Breast epithelium (tissue), 4 donors: ENCODE data around the gene ZBTB24. TPM values are rescaled to one million over a fixed set of nuclear protein-coding genes. Genes with fewer than 3 reads are reported as not detected.

Experiments
- DNase-seq, 2 donors: peaks; one replicate each; pipeline ENCODE4 v3.0.0-alpha.2; 2019; ENCODE audit warnings: low spot score in 2 of 2
- H3K27ac ChIP-seq, 2 donors: fragments of 200-600 bp; sonication (generic) in 1 of 2; one replicate each; pipeline ENCODE4 v1.5.1; 2016 to 2019; ENCODE audit warnings: mild to moderate bottlenecking in 1 of 2
- H3K27me3 ChIP-seq, 2 donors: fragments of 200-600 bp; sonication (generic) in 1 of 2; one replicate each; pipeline versions ENCODE4 v1.5.1 to v1.6.0; 2017 to 2019; ENCODE audit warnings: control low read depth in 1 of 2, mild to moderate bottlenecking in 1 of 2
- H3K36me3 ChIP-seq: fragments of 200-600 bp; one replicate; pipeline ENCODE4 v1.5.1; 2019
- H3K4me1 ChIP-seq, 2 donors: fragments of 200-600 bp; sonication (generic); one replicate each; pipeline ENCODE4 v1.5.1; 2016 to 2019; ENCODE audit warnings: control low read depth in 1 of 2
- H3K4me3 ChIP-seq, 3 donors: fragments of 200-600 bp; sonication (generic); 1 replicate in 2 of 3; 2 replicates in 1 of 3; pipeline ENCODE4 v1.5.1; 2016 to 2019; ENCODE audit warnings: mild to moderate bottlenecking in 3 of 3, moderate library complexity in 2 of 3
- H3K9me3 ChIP-seq, 2 donors: fragments of 200-600 bp; sonication (generic) in 1 of 2; one replicate each; pipeline ENCODE4 v1.5.1; 2016 to 2019; ENCODE audit warnings: control low read depth in 1 of 2
- CTCF ChIP-seq, 3 donors: fragments of 450-650 bp; IDR thresholded peaks; one replicate each; pipeline ENCODE4 v1.5.1; 2016 to 2017; ENCODE audit warnings: antibody characterized with exemption in 3 of 3, mild to moderate bottlenecking in 3 of 3, moderate library complexity in 3 of 3
- POLR2A ChIP-seq: fragments of 450-650 bp; IDR thresholded peaks from one replicate; pipeline ENCODE4 v1.6.1; 2016; ENCODE audit warnings: antibody characterized with exemption, mild to moderate bottlenecking, moderate library complexity
- POLR2AphosphoS5 ChIP-seq, 3 donors: sonication (generic); formaldehyde crosslinking; IDR thresholded peaks; one replicate each; pipeline ENCODE4 v1.6.1; 2017; ENCODE audit warnings: antibody characterized with exemption in 3 of 3
- intact Hi-C: fragments of 100-400 bp; cut with DNase I; formaldehyde crosslinking; loops from one replicate; pipeline ENCODE4 v1.15.1; 2023; ENCODE audit warnings: low total_unique reads
- total RNA-seq, 3 donors: library from RNA; depleted of rRNA; stranded (reverse); fragments of >200 nt; gene quantifications; one replicate each; pipeline ENCODE4 v1.1.0, GENCODE V29; 2016

ZBTB24 gene
- total RNA-seq, 3 donors from 2014 or later, result 9.1 to 13.8 (median 9.8) TPM

- Histone ChIP-seq H3K36me3 (no peaks in the 10 kb centered on the region), H3K4me3 (peak within 1 kb of the TSS; percentile 62 to 82 (median 77)), H3K4me1 (no peaks in the 10 kb centered on the region), H3K27ac (peak within 1 kb of the TSS; percentile 69 to 73), H3K27me3 (no peaks in the 10 kb centered on the region), H3K9me3 (no peaks in the 10 kb centered on the region)
- no peak for DNase-seq
- no peak for TF ChIP-seq CTCF (IDR thresholded peaks at IDR 0.05)
- TF ChIP-seq POLR2AphosphoS5 (IDR thresholded peaks at IDR 0.05), result peak in 1 of 3 donors; percentile 9
- intact Hi-C loops, result no loop called here
Measured at GRCh38 chr6:109455437-109456110, 27.4 kb downstream of the ZBTB24 start, which contains the start of gene MICAL1. MICAL1 (minus strand) TSS chr6:109455772; CDS start chr6:109454196, 1,576 bp downstream.

- Histone ChIP-seq H3K4me1 (no peaks in the 10 kb centered on the region), H3K36me3 (no peaks in the 10 kb centered on the region), H3K27me3 (no peaks in the 10 kb centered on the region), H3K27ac (peak overlapping the region; percentile 69 to 73), H3K9me3 (no peaks in the 10 kb centered on the region), H3K4me3 (peak overlapping the region; percentile 62 to 82 (median 77))
- intact Hi-C loops, result no loop called here
- DNase-seq, result peak in 1 of 2 donors; percentile 39
- no peak for TF ChIP-seq POLR2AphosphoS5 (IDR thresholded peaks at IDR 0.05)
- no peak for TF ChIP-seq CTCF (IDR thresholded peaks at IDR 0.05)
- no peak for TF ChIP-seq POLR2A
Measured at GRCh38 chr6:109454496-109455436, 28.3 kb downstream of the ZBTB24 start.

- no peaks in the 10 kb centered on the region for H3K36me3 ChIP-seq
- DNase-seq, result no peak
- no peak for TF ChIP-seq CTCF (IDR thresholded peaks at IDR 0.05)
- TF ChIP-seq POLR2AphosphoS5 (IDR thresholded peaks at IDR 0.05), result no peak
- TF ChIP-seq POLR2A, result no peak
- intact Hi-C loops, result no loop called here
- peak overlapping the region in 2 of 3 donors; percentile 62 to 82 for H3K4me3 ChIP-seq
- H3K27me3 ChIP-seq, result no peaks in the 10 kb centered on the region
- no peaks in the 10 kb centered on the region for H3K9me3 ChIP-seq
- H3K27ac ChIP-seq, result peak overlapping the region; percentile 69 to 73
- no peaks in the 10 kb centered on the region for H3K4me1 ChIP-seq
Measured at GRCh38 chr6:109453594-109454495, 29.2 kb downstream of the ZBTB24 start.

- Histone ChIP-seq H3K27me3 (no peaks in the 10 kb centered on the region), H3K9me3 (no peaks in the 10 kb centered on the region), H3K4me3 (no peak overlapping the region), H3K36me3 (no peaks in the 10 kb centered on the region), H3K27ac (no peak overlapping the region), H3K4me1 (no peaks in the 10 kb centered on the region)
- TF ChIP-seq POLR2AphosphoS5 (IDR thresholded peaks at IDR 0.05), result no peak
- TF ChIP-seq CTCF (IDR thresholded peaks at IDR 0.05), result no peak
- no peak for TF ChIP-seq POLR2A
- DNase-seq, result no peak
- intact Hi-C loops, result no loop called here
Measured at GRCh38 chr6:109453156-109453555, 29.9 kb downstream of the ZBTB24 start.
